B cell (primary cell): ENCODE measurements around the gene N4BP2L1. TPM values are rescaled to one million over a fixed set of nuclear protein-coding genes. Genes with fewer than 3 reads are reported as not detected.

Experiments
- ATAC-seq: fragments of 200-7000 bp; cut with Tn5 transposase; one replicate; pipeline ENCODE4 v1.10.0; 2021; ENCODE audit warnings: low read depth, mild to moderate bottlenecking, moderate number of reproducible peaks, moderate library complexity
- CTCF ChIA-PET: fragments of 350-600 bp; sonication (Branson Sonifier 250); formaldehyde crosslinking; loops from one replicate; lab custom pipeline; 2021; ENCODE audit warnings: antibody characterized with exemption, inconsistent platforms; lab: Charles Lee
- POLR2A ChIA-PET: fragments of 350-600 bp; sonication (Branson Sonifier 250); formaldehyde crosslinking; loops from one replicate; lab custom pipeline; 2021; ENCODE audit warnings: antibody characterized with exemption; lab: Charles Lee
- DNase-seq: peaks from one replicate; pipeline ENCODE4 v3.0.0; 2013
- H2AFZ ChIP-seq: 2 replicates; pipeline ENCODE4 v1.6.1; 2012; ENCODE audit warnings: mild to moderate bottlenecking, low read depth, low read length; ENCODE audit not compliant: insufficient read depth, poor library complexity, severe bottlenecking
- H3K27ac ChIP-seq, 2 donors: 1 replicate in 1 of 2; 2 replicates in 1 of 2; pipeline ENCODE4 v1.5.1; 2012 to 2013; ENCODE audit warnings: low read length in 2 of 2, mild to moderate bottlenecking in 2 of 2, moderate library complexity in 1 of 2
- H3K27me3 ChIP-seq, 4 experiments: fragments of 200-600 bp in 1 of 4; sonication (generic) in 1 of 4; replicated peaks in 1 of 4; 1 replicate in 2 of 4; 2 replicates in 2 of 4; pipeline versions ENCODE4 v1.6.1 to v1.7.0; 2013 to 2016; ENCODE audit warnings: low read length in 3 of 4, mild to moderate bottlenecking in 2 of 4, mixed read lengths in 1 of 4, moderate library complexity in 1 of 4; ENCODE audit not compliant: insufficient read depth in 4 of 4, control insufficient read depth in 3 of 4; ENCODE audit errors: control extremely low read depth in 1 of 4
- H3K36me3 ChIP-seq, 2 experiments: replicated peaks in 1 of 2; 1 replicate in 1 of 2; 2 replicates in 1 of 2; pipeline versions ENCODE4 v1.6.1 to v1.7.1; 2013; ENCODE audit warnings: low read length in 1 of 2; ENCODE audit not compliant: insufficient read depth in 2 of 2, control insufficient read depth in 1 of 2; ENCODE audit errors: control extremely low read depth in 1 of 2, extremely low read depth in 1 of 2
- H3K4me1 ChIP-seq, 2 donors: fragments of 200-600 bp in 1 of 2; sonication (generic) in 1 of 2; 1 replicate in 1 of 2; 2 replicates in 1 of 2; pipeline versions ENCODE4 v1.5.1 to v1.6.1; 2013 to 2017; ENCODE audit warnings: low read length in 2 of 2; ENCODE audit not compliant: control insufficient read depth in 2 of 2, insufficient read depth in 2 of 2
- H3K4me2 ChIP-seq: replicated peaks from 2 replicates; pipeline ENCODE3; 2012; ENCODE audit warnings: mild to moderate bottlenecking, low read depth, low read length; ENCODE audit not compliant: poor library complexity, severe bottlenecking
- H3K4me3 ChIP-seq, 5 experiments: fragments of 200-600 bp in 1 of 5; sonication (generic) in 1 of 5; 1 replicate in 3 of 5; 2 replicates in 2 of 5; pipeline versions ENCODE4 v1.5.1 to v1.7.0; 2011 to 2016; ENCODE audit warnings: low read length in 4 of 5, mild to moderate bottlenecking in 4 of 5, low read depth in 2 of 5, control low read depth in 1 of 5, moderate library complexity in 1 of 5; ENCODE audit not compliant: insufficient read depth in 1 of 5; ENCODE audit errors: control extremely low read depth in 1 of 5, extremely low read depth in 1 of 5
- H3K79me2 ChIP-seq: fragments of 200-600 bp; sonication (generic); one replicate; pipeline ENCODE4 v1.6.0; 2016; ENCODE audit warnings: low read length; ENCODE audit not compliant: control insufficient read depth, insufficient read depth
- H3K9ac ChIP-seq: fragments of 200-600 bp; sonication (generic); 2 replicates; pipeline ENCODE4 v1.6.1; 2017; ENCODE audit warnings: mild to moderate bottlenecking, low read length, moderate library complexity
- H3K9me3 ChIP-seq, 3 donors: one replicate each; pipeline versions ENCODE4 v1.6.1 to v1.7.1; 2013; ENCODE audit warnings: low read length in 2 of 3; ENCODE audit not compliant: control insufficient read depth in 2 of 3, insufficient read depth in 1 of 3; ENCODE audit errors: control extremely low read depth in 1 of 3
- H4K20me1 ChIP-seq: 2 replicates; pipeline ENCODE4 v1.6.0; 2012; ENCODE audit warnings: mild to moderate bottlenecking, low read length; ENCODE audit not compliant: insufficient read depth, control insufficient read depth, poor library complexity, severe bottlenecking
- H3K27ac Mint-ChIP-seq: one replicate; pipeline ENCODE4 v1.8.0; 2021; ENCODE audit warnings: mixed read lengths
- H3K27me3 Mint-ChIP-seq: one replicate; pipeline ENCODE4 v1.8.0; 2021; ENCODE audit warnings: mixed read lengths
- H3K4me1 Mint-ChIP-seq: one replicate; pipeline ENCODE4 v1.8.0; 2021; ENCODE audit warnings: mixed read lengths
- H3K4me3 Mint-ChIP-seq: one replicate; pipeline ENCODE4 v1.8.0; 2021; ENCODE audit warnings: mixed read lengths
- H3K9me3 Mint-ChIP-seq: one replicate; pipeline ENCODE4 v1.8.0; 2022; ENCODE audit warnings: mixed read lengths; ENCODE audit not compliant: insufficient read depth
- EZH2 ChIP-seq: IDR thresholded peaks from 2 replicates; pipeline ENCODE4 v1.6.1; 2012; ENCODE audit warnings: borderline replicate concordance, low read depth, mild to moderate bottlenecking, moderate library complexity, low read length; ENCODE audit not compliant: insufficient read depth, poor library complexity, severe bottlenecking
- WGBS: methylation state at CpG from one replicate; pipeline ENCODE4 v1.1.5; 2013; ENCODE audit warnings: missing lambda C conversion rate; ENCODE audit not compliant: insufficient coverage; 5-methylcytosine and 5-hydroxymethylcytosine counted together
- intact Hi-C: fragments of 100-400 bp; cut with micrococcal nuclease; formaldehyde crosslinking; loops from one replicate; pipeline ENCODE4 v1.10.0; 2022
- polyA plus RNA-seq: library from polyadenylated mRNA; depleted of rRNA; stranded (reverse); fragments of >200 nt; gene quantifications from 2 replicates; pipeline ENCODE4 v1.2.3, GENCODE V29; 2012
- total RNA-seq, 2 donors: library from RNA; stranded (reverse); fragments of 120-200 nt in 1 of 2; gene quantifications; 1 replicate in 1 of 2; 2 replicates in 1 of 2; pipeline versions ENCODE4 v1.2.3 to v1.2.4, GENCODE V29; 2013 to 2022
- TF ChIP-seq, protein P1 (sequence below): fragments of 200-600 bp; IDR thresholded peaks from one replicate; pipeline ENCODE4 v1.8.0; 2022; ENCODE audit warnings: antibody characterized with exemption, mild to moderate bottlenecking

The N4BP2L1 gene
- total and polyA plus RNA-seq, 2 donors (not counting 1 experiment from before 2014, with no cell fraction given) = 50.9 to 52.8 TPM

DNA sequence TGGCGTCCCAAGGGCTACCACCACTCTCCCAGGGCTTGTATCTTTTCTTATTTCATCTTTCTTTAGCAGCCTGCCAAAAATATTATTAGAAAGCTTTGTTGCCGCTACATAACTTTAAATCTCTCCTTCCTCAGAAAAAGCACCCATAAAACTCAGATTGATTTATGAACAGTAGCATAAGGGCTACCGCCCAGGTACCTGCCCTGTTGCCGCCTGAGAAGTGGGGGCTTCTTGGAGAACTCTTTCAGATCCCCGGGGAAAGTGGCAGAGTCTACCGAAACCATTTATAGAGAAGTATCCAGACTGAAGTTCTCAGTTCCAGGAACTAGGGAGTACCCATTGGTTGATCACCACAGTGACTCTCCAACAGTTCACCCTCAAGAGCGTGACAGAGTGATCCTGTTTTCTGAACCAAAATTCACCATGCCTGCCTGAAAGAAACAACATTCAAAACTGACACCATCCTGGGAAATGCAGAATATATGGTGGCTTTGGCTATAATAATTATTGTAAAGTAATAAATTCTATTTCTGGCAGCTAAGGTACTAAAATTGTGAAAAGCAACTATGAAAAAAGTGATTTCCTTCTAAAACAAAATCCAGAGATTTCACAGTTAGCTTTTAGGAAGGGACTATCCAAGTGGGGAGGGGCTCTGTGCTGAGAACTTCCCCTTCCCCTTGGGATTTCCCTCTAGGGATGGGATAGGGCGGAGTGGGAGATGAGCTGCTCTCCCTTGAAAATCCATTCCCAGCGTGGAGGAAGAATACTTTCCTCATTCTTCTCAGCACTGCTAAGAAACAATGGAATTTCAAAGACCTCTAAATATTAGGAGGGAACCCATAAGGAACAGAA lies 877 bp upstream of the N4BP2L1 start:
- H3K79me2 ChIP-seq = peaks cover 39% of the 10 kb centered on the region
- intact Hi-C loops = loop anchor here (1.0 to 5.0 kb wide), 6 partner anchors 14 to 1812 kb away; partner anchors contain the start of genes PDS5B and USPL1
- H3K36me3 ChIP-seq = peaks cover 1 to 4% of the 10 kb centered on the region in 2 experiments
- H3K4me3 ChIP-seq = peak overlapping the region; percentile 19 to 93 (median 80)
- 16% methylated on average over 6 of the region's 9 CpGs for WGBS
- ChIA-PET POLR2A (interaction anchor here (0.8 to 2.5 kb wide), 5 partner anchors 14 to 1114 kb away, joined by 3 to 25 read pairs (median 6); partner anchors contain the start of genes BRCA2, N4BP2L2, PDS5B and ZAR1L), CTCF (interaction anchor here (1.0 to 3.9 kb wide), 13 partner anchors 14 to 519 kb away, joined by 3 to 14 read pairs (median 4); partner anchors contain the start of genes BRCA2 and ZAR1L)
- peak overlapping the region; percentile 93 for H3K9ac ChIP-seq
- peak overlapping the region; percentile 95 to 98 for H3K27ac ChIP-seq
- peaks cover 18% of the 10 kb centered on the region for H4K20me1 ChIP-seq
- ATAC-seq (no peak), DNase-seq (peak; percentile 67)
- Mint-ChIP-seq H3K9me3 (no peaks in the 10 kb centered on the region), H3K27ac (peak overlapping the region; percentile 96), H3K27me3 (no peaks in the 10 kb centered on the region), H3K4me1 (peaks cover 44% of the 10 kb centered on the region), H3K4me3 (peak overlapping the region; percentile 86)
- no peak for TF ChIP-seq EZH2
- TF ChIP-seq, protein P1, sequence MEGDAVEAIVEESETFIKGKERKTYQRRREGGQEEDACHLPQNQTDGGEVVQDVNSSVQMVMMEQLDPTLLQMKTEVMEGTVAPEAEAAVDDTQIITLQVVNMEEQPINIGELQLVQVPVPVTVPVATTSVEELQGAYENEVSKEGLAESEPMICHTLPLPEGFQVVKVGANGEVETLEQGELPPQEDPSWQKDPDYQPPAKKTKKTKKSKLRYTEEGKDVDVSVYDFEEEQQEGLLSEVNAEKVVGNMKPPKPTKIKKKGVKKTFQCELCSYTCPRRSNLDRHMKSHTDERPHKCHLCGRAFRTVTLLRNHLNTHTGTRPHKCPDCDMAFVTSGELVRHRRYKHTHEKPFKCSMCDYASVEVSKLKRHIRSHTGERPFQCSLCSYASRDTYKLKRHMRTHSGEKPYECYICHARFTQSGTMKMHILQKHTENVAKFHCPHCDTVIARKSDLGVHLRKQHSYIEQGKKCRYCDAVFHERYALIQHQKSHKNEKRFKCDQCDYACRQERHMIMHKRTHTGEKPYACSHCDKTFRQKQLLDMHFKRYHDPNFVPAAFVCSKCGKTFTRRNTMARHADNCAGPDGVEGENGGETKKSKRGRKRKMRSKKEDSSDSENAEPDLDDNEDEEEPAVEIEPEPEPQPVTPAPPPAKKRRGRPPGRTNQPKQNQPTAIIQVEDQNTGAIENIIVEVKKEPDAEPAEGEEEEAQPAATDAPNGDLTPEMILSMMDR = no peak
- H3K9me3 ChIP-seq = no peaks in the 10 kb centered on the region
- H3K27me3 ChIP-seq = no peaks in the 10 kb centered on the region
- peaks cover 28 to 45% of the 10 kb centered on the region in 2 donors for H3K4me1 ChIP-seq
- peak overlapping the region; percentile 96 for H3K4me2 ChIP-seq
- H2AFZ ChIP-seq = peak overlapping the region; percentile 81
